ENCODE data around the gene MXI1.
"Not testable (repeated sequence)": the region's sequence is repeated elsewhere in the genome, so short reads cannot be mapped to it uniquely, and the experiment has no call there.

MXI1 gene

DNA sequence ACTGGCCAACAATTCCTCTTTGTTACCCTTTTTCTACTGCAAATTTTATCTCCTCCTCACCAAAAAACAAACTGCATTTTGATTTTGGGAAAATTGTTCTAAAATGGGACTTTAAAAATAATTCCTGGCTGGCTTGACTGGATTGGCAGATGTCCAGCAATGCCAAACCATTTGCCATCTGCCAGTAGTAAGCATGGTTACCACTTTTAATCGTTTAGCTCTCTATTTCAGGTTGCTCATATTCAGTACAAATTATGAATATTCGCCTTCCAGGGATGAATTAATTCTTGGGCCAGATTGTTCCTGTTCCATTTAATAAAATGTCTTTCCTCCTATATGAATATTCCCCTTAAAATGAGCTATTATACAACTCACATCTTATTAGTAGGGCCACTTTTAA lies 61.6 kb downstream of the MXI1 start:
- ATAC-seq, result no peak
- TF ChIP-seq GLIS3 (CRISPR knock-in tag; IDR thresholded peaks at IDR 0.05) (no peak), TCF4 (CRISPR knock-in tag; IDR thresholded peaks at IDR 0.05; ENCODE audit: borderline replicate concordance) (no peak), SNAI2 (CRISPR knock-in tag; IDR thresholded peaks at IDR 0.05) (no peak), ZFP3 (CRISPR knock-in tag; IDR thresholded peaks at IDR 0.05) (no peak), RARB (CRISPR knock-in tag; IDR thresholded peaks at IDR 0.05) (no peak), PPARA (CRISPR knock-in tag; IDR thresholded peaks at IDR 0.05; ENCODE audit: borderline replicate concordance) (no peak), ZNF8 (CRISPR knock-in tag; IDR thresholded peaks at IDR 0.05) (no peak), ZFP30 (CRISPR knock-in tag; IDR thresholded peaks at IDR 0.05) (no peak), ZNF70 (CRISPR knock-in tag; IDR thresholded peaks at IDR 0.05) (no peak)
- TF ChIP-seq, protein P1, sequence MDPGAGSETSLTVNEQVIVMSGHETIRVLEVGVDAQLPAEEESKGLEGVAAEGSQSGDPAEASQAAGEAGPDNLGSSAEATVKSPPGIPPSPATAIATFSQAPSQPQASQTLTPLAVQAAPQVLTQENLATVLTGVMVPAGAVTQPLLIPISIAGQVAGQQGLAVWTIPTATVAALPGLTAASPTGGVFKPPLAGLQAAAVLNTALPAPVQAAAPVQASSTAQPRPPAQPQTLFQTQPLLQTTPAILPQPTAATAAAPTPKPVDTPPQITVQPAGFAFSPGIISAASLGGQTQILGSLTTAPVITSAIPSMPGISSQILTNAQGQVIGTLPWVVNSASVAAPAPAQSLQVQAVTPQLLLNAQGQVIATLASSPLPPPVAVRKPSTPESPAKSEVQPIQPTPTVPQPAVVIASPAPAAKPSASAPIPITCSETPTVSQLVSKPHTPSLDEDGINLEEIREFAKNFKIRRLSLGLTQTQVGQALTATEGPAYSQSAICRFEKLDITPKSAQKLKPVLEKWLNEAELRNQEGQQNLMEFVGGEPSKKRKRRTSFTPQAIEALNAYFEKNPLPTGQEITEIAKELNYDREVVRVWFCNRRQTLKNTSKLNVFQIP (CRISPR knock-in tag; IDR thresholded peaks at IDR 0.05; ENCODE audit: borderline replicate concordance, low read depth), result no peak
- TF ChIP-seq, protein P2, sequence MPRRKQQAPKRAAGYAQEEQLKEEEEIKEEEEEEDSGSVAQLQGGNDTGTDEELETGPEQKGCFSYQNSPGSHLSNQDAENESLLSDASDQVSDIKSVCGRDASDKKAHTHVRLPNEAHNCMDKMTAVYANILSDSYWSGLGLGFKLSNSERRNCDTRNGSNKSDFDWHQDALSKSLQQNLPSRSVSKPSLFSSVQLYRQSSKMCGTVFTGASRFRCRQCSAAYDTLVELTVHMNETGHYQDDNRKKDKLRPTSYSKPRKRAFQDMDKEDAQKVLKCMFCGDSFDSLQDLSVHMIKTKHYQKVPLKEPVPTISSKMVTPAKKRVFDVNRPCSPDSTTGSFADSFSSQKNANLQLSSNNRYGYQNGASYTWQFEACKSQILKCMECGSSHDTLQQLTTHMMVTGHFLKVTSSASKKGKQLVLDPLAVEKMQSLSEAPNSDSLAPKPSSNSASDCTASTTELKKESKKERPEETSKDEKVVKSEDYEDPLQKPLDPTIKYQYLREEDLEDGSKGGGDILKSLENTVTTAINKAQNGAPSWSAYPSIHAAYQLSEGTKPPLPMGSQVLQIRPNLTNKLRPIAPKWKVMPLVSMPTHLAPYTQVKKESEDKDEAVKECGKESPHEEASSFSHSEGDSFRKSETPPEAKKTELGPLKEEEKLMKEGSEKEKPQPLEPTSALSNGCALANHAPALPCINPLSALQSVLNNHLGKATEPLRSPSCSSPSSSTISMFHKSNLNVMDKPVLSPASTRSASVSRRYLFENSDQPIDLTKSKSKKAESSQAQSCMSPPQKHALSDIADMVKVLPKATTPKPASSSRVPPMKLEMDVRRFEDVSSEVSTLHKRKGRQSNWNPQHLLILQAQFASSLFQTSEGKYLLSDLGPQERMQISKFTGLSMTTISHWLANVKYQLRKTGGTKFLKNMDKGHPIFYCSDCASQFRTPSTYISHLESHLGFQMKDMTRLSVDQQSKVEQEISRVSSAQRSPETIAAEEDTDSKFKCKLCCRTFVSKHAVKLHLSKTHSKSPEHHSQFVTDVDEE (CRISPR knock-in tag; IDR thresholded peaks at IDR 0.05), result no peak
- TF ChIP-seq, protein P3, sequence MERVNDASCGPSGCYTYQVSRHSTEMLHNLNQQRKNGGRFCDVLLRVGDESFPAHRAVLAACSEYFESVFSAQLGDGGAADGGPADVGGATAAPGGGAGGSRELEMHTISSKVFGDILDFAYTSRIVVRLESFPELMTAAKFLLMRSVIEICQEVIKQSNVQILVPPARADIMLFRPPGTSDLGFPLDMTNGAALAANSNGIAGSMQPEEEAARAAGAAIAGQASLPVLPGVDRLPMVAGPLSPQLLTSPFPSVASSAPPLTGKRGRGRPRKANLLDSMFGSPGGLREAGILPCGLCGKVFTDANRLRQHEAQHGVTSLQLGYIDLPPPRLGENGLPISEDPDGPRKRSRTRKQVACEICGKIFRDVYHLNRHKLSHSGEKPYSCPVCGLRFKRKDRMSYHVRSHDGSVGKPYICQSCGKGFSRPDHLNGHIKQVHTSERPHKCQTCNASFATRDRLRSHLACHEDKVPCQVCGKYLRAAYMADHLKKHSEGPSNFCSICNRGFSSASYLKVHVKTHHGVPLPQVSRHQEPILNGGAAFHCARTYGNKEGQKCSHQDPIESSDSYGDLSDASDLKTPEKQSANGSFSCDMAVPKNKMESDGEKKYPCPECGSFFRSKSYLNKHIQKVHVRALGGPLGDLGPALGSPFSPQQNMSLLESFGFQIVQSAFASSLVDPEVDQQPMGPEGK (CRISPR knock-in tag; IDR thresholded peaks at IDR 0.05; ENCODE audit: borderline replicate concordance), result no peak

DNA sequence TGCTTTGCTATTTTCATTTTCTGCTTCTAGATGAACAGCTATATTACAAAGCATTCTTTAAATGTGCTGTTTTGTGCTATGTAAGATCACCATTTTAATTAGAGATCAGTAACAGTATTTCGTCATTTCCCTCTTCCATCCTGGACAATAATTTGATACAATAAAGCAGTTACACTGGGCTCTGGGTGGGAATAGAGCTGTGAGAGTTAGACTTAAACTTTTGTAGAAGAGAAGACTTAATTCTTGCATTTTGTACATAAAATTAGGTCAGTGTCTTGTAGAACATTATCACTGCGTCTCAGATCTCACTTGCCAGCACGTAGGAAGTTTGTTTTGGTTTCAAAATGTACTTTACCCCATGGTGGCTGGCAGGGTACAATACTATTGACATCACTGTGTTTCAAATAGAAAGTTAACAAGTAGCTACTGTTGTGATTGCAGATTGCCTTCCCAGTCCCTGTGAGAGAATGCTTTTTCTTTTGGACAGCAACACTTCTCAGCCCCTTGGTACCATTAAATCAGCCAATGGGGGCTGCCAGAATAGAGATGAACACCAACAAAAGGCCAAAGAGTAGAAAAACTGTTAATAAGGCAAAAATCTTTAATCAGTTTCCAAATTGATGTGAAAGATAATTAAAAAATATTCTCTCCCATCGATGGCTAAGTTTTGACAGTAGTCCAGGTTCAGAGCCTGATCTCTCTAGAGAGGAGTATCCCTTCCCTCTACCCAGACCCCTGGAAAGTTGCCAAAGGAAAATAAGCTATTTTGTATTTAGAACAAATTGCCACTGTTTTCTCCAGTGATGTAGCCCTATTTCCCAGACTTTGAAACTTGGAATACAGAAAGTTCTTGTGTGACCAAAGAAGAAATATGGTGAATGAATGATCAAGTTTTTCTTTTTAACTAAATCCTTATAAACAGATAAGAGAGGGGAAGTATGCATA lies 62.2 kb downstream of the MXI1 start:
- TF ChIP-seq CSDC2 (CRISPR knock-in tag; IDR thresholded peaks at IDR 0.05) (no peak), OSR1 (CRISPR knock-in tag; IDR thresholded peaks at IDR 0.05) (no peak), ZFP3 (CRISPR knock-in tag; IDR thresholded peaks at IDR 0.05) (no peak), BACH2 (CRISPR knock-in tag; IDR thresholded peaks at IDR 0.05; ENCODE audit: borderline replicate concordance) (no peak), GLIS3 (CRISPR knock-in tag; IDR thresholded peaks at IDR 0.05) (no peak), ZC3H10 (CRISPR knock-in tag; IDR thresholded peaks at IDR 0.05) (no peak), ZNF8 (CRISPR knock-in tag; IDR thresholded peaks at IDR 0.05) (no peak)
- TF ChIP-seq, protein P2 (CRISPR knock-in tag; IDR thresholded peaks at IDR 0.05), result no peak
- TF ChIP-seq, protein P1 (CRISPR knock-in tag; IDR thresholded peaks at IDR 0.05; ENCODE audit: borderline replicate concordance, low read depth), result no peak
- TF ChIP-seq, protein P4, sequence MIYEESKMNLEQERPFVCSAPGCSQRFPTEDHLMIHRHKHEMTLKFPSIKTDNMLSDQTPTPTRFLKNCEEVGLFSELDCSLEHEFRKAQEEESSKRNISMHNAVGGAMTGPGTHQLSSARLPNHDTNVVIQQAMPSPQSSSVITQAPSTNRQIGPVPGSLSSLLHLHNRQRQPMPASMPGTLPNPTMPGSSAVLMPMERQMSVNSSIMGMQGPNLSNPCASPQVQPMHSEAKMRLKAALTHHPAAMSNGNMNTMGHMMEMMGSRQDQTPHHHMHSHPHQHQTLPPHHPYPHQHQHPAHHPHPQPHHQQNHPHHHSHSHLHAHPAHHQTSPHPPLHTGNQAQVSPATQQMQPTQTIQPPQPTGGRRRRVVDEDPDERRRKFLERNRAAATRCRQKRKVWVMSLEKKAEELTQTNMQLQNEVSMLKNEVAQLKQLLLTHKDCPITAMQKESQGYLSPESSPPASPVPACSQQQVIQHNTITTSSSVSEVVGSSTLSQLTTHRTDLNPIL (CRISPR knock-in tag; IDR thresholded peaks at IDR 0.05; ENCODE audit: low read depth), result no peak
- no peak for ATAC-seq

DNA sequence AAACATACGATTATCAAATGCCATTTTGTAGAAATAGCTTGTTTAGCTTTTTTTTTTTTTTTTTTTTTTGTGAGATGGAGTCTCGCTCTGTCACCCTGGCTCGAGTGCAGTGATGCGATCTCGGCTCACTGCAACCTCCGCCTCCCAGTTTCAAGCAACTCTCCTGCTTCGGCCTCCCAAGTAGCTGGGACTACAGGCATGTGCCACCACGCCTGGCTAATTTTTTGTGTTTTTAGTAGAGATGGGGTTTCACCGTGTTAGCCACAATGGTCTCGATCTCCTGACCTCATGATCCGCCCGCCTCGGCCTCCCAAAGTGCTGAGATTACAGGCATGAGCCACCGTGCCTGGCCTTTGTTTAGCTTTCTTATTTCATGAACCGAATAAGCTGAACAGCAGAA lies 65.6 kb downstream of the MXI1 start:
- ATAC-seq, result not testable (repeated sequence)
